ENCODE data around the gene RELN. TPM values are rescaled to one million over a fixed set of nuclear protein-coding genes. Genes with fewer than 3 reads are reported as not detected.

RELN gene
- total and polyA plus RNA-seq, 2 donors from 2014 or later = 0.95 to 5.4 TPM

GRCh38 chr7:103469095-103469948 lies 520.1 kb downstream of the RELN start:
- no peak for DNase-seq
- H3K4me3 ChIP-seq (ENCODE audit: low read length in 3 of 3) = no peak overlapping the region
- H3K4me1 ChIP-seq (ENCODE audit: control insufficient read depth in 2 of 3, insufficient read depth in 2 of 3, low read depth in 1 of 3, low read length in 3 of 3) = no peaks in the 10 kb centered on the region
- intact Hi-C loops (cut with DNase I) = no loop called here
- H3K9ac ChIP-seq (ENCODE audit: low read length in 3 of 3) = no peak overlapping the region
- FAIRE-seq = no peak
- no peaks in the 10 kb centered on the region for H3K36me3 ChIP-seq (ENCODE audit: control insufficient read depth in 2 of 3, insufficient read depth in 3 of 3, low read length in 3 of 3)
- no peaks in the 10 kb centered on the region for H3K9me3 ChIP-seq (ENCODE audit: control insufficient read depth in 2 of 3, insufficient read depth in 1 of 3, low read length in 3 of 3)
- TF ChIP-seq, protein P1, sequence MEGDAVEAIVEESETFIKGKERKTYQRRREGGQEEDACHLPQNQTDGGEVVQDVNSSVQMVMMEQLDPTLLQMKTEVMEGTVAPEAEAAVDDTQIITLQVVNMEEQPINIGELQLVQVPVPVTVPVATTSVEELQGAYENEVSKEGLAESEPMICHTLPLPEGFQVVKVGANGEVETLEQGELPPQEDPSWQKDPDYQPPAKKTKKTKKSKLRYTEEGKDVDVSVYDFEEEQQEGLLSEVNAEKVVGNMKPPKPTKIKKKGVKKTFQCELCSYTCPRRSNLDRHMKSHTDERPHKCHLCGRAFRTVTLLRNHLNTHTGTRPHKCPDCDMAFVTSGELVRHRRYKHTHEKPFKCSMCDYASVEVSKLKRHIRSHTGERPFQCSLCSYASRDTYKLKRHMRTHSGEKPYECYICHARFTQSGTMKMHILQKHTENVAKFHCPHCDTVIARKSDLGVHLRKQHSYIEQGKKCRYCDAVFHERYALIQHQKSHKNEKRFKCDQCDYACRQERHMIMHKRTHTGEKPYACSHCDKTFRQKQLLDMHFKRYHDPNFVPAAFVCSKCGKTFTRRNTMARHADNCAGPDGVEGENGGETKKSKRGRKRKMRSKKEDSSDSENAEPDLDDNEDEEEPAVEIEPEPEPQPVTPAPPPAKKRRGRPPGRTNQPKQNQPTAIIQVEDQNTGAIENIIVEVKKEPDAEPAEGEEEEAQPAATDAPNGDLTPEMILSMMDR (IDR thresholded peaks at IDR 0.05; ENCODE audit: borderline replicate concordance, extremely low read depth, insufficient read depth) = no peak
- H3K27me3 ChIP-seq (ENCODE audit: control insufficient read depth, insufficient read depth, low read length) = no peaks in the 10 kb centered on the region
- H3K27ac ChIP-seq (ENCODE audit: low read depth in 2 of 2, low read length in 2 of 2) = no peak overlapping the region

DNA sequence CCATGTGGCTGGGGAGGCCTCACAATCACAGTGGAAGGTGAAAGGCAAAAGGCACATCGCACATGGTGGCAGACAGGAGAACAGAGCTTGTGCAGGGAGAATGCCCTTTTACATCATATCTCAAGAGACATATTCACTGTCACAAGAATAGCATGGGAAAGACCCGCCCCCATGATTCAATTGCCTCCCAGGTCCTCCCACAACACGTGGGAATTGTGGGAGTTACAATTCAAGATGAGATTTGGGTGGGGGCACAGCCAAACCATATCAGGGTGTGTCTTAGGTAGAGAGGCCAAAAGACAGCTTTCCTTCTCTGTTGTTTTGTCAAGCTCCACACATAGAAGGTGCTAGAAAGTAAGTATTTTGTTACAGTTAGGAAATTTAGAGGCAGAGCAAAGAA lies 522.6 kb downstream of the RELN start:
- DNase-seq = no peak
- intact Hi-C loops (cut with DNase I) = no loop called here
- FAIRE-seq = no peak
- no peaks in the 10 kb centered on the region for H3K27me3 ChIP-seq (ENCODE audit: control insufficient read depth, insufficient read depth, low read length)
- no peaks in the 10 kb centered on the region for H3K4me1 ChIP-seq (ENCODE audit: control insufficient read depth in 2 of 3, insufficient read depth in 2 of 3, low read depth in 1 of 3, low read length in 3 of 3)
- TF ChIP-seq, protein P1 (IDR thresholded peaks at IDR 0.05; ENCODE audit: borderline replicate concordance, extremely low read depth, insufficient read depth) = no peak
- H3K4me3 ChIP-seq (ENCODE audit: low read length in 3 of 3) = no peak overlapping the region
- no peaks in the 10 kb centered on the region for H3K36me3 ChIP-seq (ENCODE audit: control insufficient read depth in 2 of 3, insufficient read depth in 3 of 3, low read length in 3 of 3)
- no peak overlapping the region for H3K9ac ChIP-seq (ENCODE audit: low read length in 3 of 3)
- no peak overlapping the region for H3K27ac ChIP-seq (ENCODE audit: low read depth in 2 of 2, low read length in 2 of 2)
- no peaks in the 10 kb centered on the region for H3K9me3 ChIP-seq (ENCODE audit: control insufficient read depth in 2 of 3, insufficient read depth in 1 of 3, low read length in 3 of 3)

- H3K4me3 ChIP-seq (ENCODE audit: low read length in 3 of 3) = no peak overlapping the region
- H3K36me3 ChIP-seq (ENCODE audit: control insufficient read depth in 2 of 3, insufficient read depth in 3 of 3, low read length in 3 of 3) = no peaks in the 10 kb centered on the region
- TF ChIP-seq, protein P1 (IDR thresholded peaks at IDR 0.05; ENCODE audit: borderline replicate concordance, extremely low read depth, insufficient read depth) = no peak
- FAIRE-seq (no peak), DNase-seq (no peak)
- no peaks in the 10 kb centered on the region for H3K27me3 ChIP-seq (ENCODE audit: control insufficient read depth, insufficient read depth, low read length)
- H3K9ac ChIP-seq (ENCODE audit: low read length in 3 of 3) = no peak overlapping the region
- H3K27ac ChIP-seq (ENCODE audit: low read depth in 2 of 2, low read length in 2 of 2) = no peak overlapping the region
- no peaks in the 10 kb centered on the region for H3K9me3 ChIP-seq (ENCODE audit: control insufficient read depth in 2 of 3, insufficient read depth in 1 of 3, low read length in 3 of 3)
- intact Hi-C loops (cut with DNase I) = no loop called here
- no peaks in the 10 kb centered on the region for H3K4me1 ChIP-seq (ENCODE audit: control insufficient read depth in 2 of 3, insufficient read depth in 2 of 3, low read depth in 1 of 3, low read length in 3 of 3)
Measured at GRCh38 chr7:103462358-103462757, 527.1 kb downstream of the RELN start.
